Small intestine (tissue), 7 donors: ENCODE data around the gene HMG20B. TPM values are rescaled to one million over a fixed set of nuclear protein-coding genes. Genes with fewer than 3 reads are reported as not detected.
A peak's percentile ranks its signal among the peaks of the same experiment; 100 is the strongest.
"Not testable (repeated sequence)": the region's sequence is repeated elsewhere in the genome, so short reads cannot be mapped to it uniquely, and the experiment has no call there.

ENCODE experiments used
- DNase-seq, 2 donors: peaks; one replicate each; pipeline versions ENCODE4 v3.0.0 to v3.0.0-alpha.2; 2013
- FAIRE-seq: peaks from 2 replicates; lab custom pipeline; 2012; peaks lifted over from hg19 to GRCh38; lab: Jason Lieb, UNC
- H3K27ac ChIP-seq, 3 donors: one replicate each; pipeline ENCODE4 v1.5.1; 2013; ENCODE audit warnings: low read length in 2 of 3, mild to moderate bottlenecking in 2 of 3, control low read depth in 1 of 3, inconsistent platforms in 1 of 3, low read depth in 1 of 3, moderate library complexity in 1 of 3
- H3K27me3 ChIP-seq, 3 donors: one replicate each; pipeline ENCODE4 v1.6.1; 2013; ENCODE audit warnings: low read length in 3 of 3, inconsistent platforms in 1 of 3; ENCODE audit not compliant: control insufficient read depth in 3 of 3, insufficient read depth in 3 of 3
- H3K36me3 ChIP-seq, 3 donors: one replicate each; pipeline ENCODE4 v1.6.1; 2013; ENCODE audit warnings: low read length in 3 of 3, inconsistent platforms in 1 of 3, low read depth in 1 of 3, mild to moderate bottlenecking in 1 of 3, moderate library complexity in 1 of 3; ENCODE audit not compliant: control insufficient read depth in 3 of 3, insufficient read depth in 2 of 3
- H3K4me1 ChIP-seq, 3 donors: one replicate each; pipeline ENCODE4 v1.6.1; 2013; ENCODE audit warnings: low read length in 2 of 3, inconsistent platforms in 1 of 3, low read depth in 1 of 3, mild to moderate bottlenecking in 1 of 3, moderate library complexity in 1 of 3; ENCODE audit not compliant: control insufficient read depth in 3 of 3, insufficient read depth in 2 of 3
- H3K4me3 ChIP-seq, 3 donors: one replicate each; pipeline ENCODE4 v1.5.1; 2013; ENCODE audit warnings: low read length in 3 of 3, control low read depth in 1 of 3, inconsistent platforms in 1 of 3, low read depth in 1 of 3, mild to moderate bottlenecking in 1 of 3, moderate library complexity in 1 of 3
- H3K9me3 ChIP-seq, 2 donors: one replicate each; pipeline ENCODE4 v1.6.1; 2013; ENCODE audit warnings: low read depth in 1 of 2, low read length in 1 of 2; ENCODE audit not compliant: control insufficient read depth in 2 of 2, insufficient read depth in 1 of 2
- WGBS, 3 donors: extraction: QIAGEN DNeasy Blood & Tissue Kit; methylation state at CpG; one replicate each; pipeline ENCODE4 v1.1.7; 2013; 5-methylcytosine and 5-hydroxymethylcytosine counted together
- polyA plus RNA-seq, 4 donors: library from polyadenylated mRNA; stranded (reverse) in 3 of 4; unstranded in 1 of 4; fragments of 200-250 nt in 3 of 4; fragments of 120-200 nt in 1 of 4; gene quantifications; one replicate each; pipeline versions ENCODE4 v1.2.1 to v1.2.3, GENCODE V29; 2013
- donor health status: healthy with polysubstance abuse.
- donor health status: control.
- donor health status: control.
- donor health status: Bipolar disorder and iron deficiency.
- donor health status: healthy.

Gene HMG20B
- polyA plus RNA-seq, 4 donors, result 66.3 to 82.1 (median 72.5) TPM

GRCh38 chr19:3577723-3578344 lies 5.1 kb downstream of the HMG20B start:
- H3K27me3 ChIP-seq, result no peaks in the 10 kb centered on the region
- H3K36me3 ChIP-seq, result peaks cover 0 to 29% (median 0%) of the 10 kb centered on the region in 3 donors
- peaks cover 0 to 4% of the 10 kb centered on the region in 2 donors for H3K9me3 ChIP-seq
- no peak overlapping the region for H3K27ac ChIP-seq
- no peak for FAIRE-seq
- H3K4me3 ChIP-seq, result no peak overlapping the region
- DNase-seq, result peak in 1 of 2 donors; percentile 73
- peaks cover 0 to 17% (median 4%) of the 10 kb centered on the region in 3 donors for H3K4me1 ChIP-seq
- WGBS, 3 donors, result 31 to 68% (median 57%) methylated on average over 42 to 60 of the region's 60 CpGs

- FAIRE-seq (no peak), DNase-seq (no peak)
- H3K27me3 ChIP-seq, result peaks cover 0 to 4% (median 0%) of the 10 kb centered on the region in 3 donors
- peaks cover 0 to 17% (median 4%) of the 10 kb centered on the region in 3 donors for H3K4me1 ChIP-seq
- H3K36me3 ChIP-seq, result peaks cover 0 to 29% (median 0%) of the 10 kb centered on the region in 3 donors
- no peak overlapping the region for H3K4me3 ChIP-seq
- H3K9me3 ChIP-seq, result peaks cover 0 to 4% of the 10 kb centered on the region in 2 donors
- WGBS, 3 donors, result 39 to 69% (median 48%) methylated on average over 15 to 17 of the region's 17 CpGs
- no peak overlapping the region for H3K27ac ChIP-seq
Observed at GRCh38 chr19:3578390-3578789, 5.6 kb downstream of the HMG20B start.

- H3K9me3 ChIP-seq, result no peaks in the 10 kb centered on the region
- H3K4me1 ChIP-seq, result peaks cover 0 to 10% (median 4%) of the 10 kb centered on the region in 3 donors
- WGBS, 3 donors, result 55 to 57% (median 57%) methylated on average over 11 of the region's 11 CpGs
- peak overlapping the region in 1 of 3 donors; percentile 76 for H3K27ac ChIP-seq
- H3K27me3 ChIP-seq, result peaks cover 0 to 16% (median 0%) of the 10 kb centered on the region in 3 donors
- H3K4me3 ChIP-seq, result no peak overlapping the region
- DNase-seq (no peak), FAIRE-seq (no peak)
- peaks cover 0 to 18% (median 0%) of the 10 kb centered on the region in 3 donors for H3K36me3 ChIP-seq
Observed at GRCh38 chr19:3580156-3580934, 7.6 kb downstream of the HMG20B start.

GRCh38 chr19:3581792-3582191 lies 9.0 kb downstream of the HMG20B start:
- not testable (repeated sequence) for H3K4me1 ChIP-seq, H3K27ac ChIP-seq, DNase-seq, H3K36me3 ChIP-seq, FAIRE-seq, H3K9me3 ChIP-seq, H3K4me3 ChIP-seq
- H3K27me3 ChIP-seq, result peaks cover 0 to 29% (median 0%) of the 10 kb centered on the region in 3 donors
- 72 to 83% (median 82%) methylated on average over 4 of the region's 4 CpGs for WGBS, 3 donors

GRCh38 chr19:3584036-3584802 lies 11.5 kb downstream of the HMG20B start:
- not testable (repeated sequence) for H3K9me3 ChIP-seq, H3K27ac ChIP-seq, H3K4me3 ChIP-seq, DNase-seq, H3K36me3 ChIP-seq, FAIRE-seq, H3K4me1 ChIP-seq
- H3K27me3 ChIP-seq, result peaks cover 0 to 32% (median 0%) of the 10 kb centered on the region in 3 donors
- 68 to 84% (median 80%) methylated on average over 15 of the region's 15 CpGs for WGBS, 3 donors

- FAIRE-seq (no peak), DNase-seq (no peak)
- Histone ChIP-seq H3K27ac (no peak within 1 kb of the TSS), H3K4me3 (peak within 1 kb of the TSS in 2 of 3 donors; percentile 8 to 20), H3K9me3 (no peaks in the 10 kb centered on the region), H3K27me3 (peaks cover 0 to 32% (median 0%) of the 10 kb centered on the region in 3 donors), H3K4me1 (peaks cover 0 to 3% (median 0%) of the 10 kb centered on the region in 3 donors), H3K36me3 (no peaks in the 10 kb centered on the region)
- WGBS, 3 donors, result 4 to 10% (median 7%) methylated on average over 55 to 84 of the region's 84 CpGs
Observed at GRCh38 chr19:3585301-3586126, 12.8 kb downstream of the HMG20B start, which contains the start of gene GIPC3. GIPC3 (plus strand) TSS chr19:3585478; CDS start chr19:3585598, 120 bp downstream.

GRCh38 chr19:3586127-3586626 lies 13.4 kb downstream of the HMG20B start:
- no peak for DNase-seq
- Histone ChIP-seq H3K4me1 (peaks cover 0 to 3% (median 0%) of the 10 kb centered on the region in 3 donors), H3K9me3 (peaks cover 0 to 5% of the 10 kb centered on the region in 2 donors), H3K36me3 (no peaks in the 10 kb centered on the region), H3K4me3 (peak overlapping the region in 2 of 3 donors; percentile 8 to 20), H3K27ac (no peak overlapping the region), H3K27me3 (peaks cover 0 to 32% (median 0%) of the 10 kb centered on the region in 3 donors)
- 28 to 40% (median 31%) methylated on average over 16 of the region's 16 CpGs for WGBS, 3 donors
- FAIRE-seq, result no peak
